Thoracic aorta (tissue), 2 donors: Measurements from ENCODE around the gene SLCO3A1. TPM values are rescaled to one million over a fixed set of nuclear protein-coding genes. Genes with fewer than 3 reads are reported as not detected.

Experiments
- ATAC-seq: fragments of 150-250 bp; one replicate; pipeline ENCODE4 v1.8.0; 2017; ENCODE audit warnings: low read depth; ENCODE audit not compliant: insufficient number of reproducible peaks, low FRiP score
- DNase-seq: peaks from one replicate; pipeline ENCODE4 v3.0.0-alpha.2; 2020; ENCODE audit warnings: low spot score
- H3K27ac ChIP-seq, 2 donors: fragments of 200-600 bp; sonication (generic); 1 replicate in 1 of 2; 2 replicates in 1 of 2; pipeline ENCODE4 v1.5.1; 2016; ENCODE audit warnings: mild to moderate bottlenecking in 2 of 2, moderate library complexity in 2 of 2
- H3K27me3 ChIP-seq: fragments of 200-600 bp; sonication (generic); replicated peaks from 2 replicates; pipeline ENCODE4 v1.6.0; 2016; ENCODE audit warnings: mild to moderate bottlenecking; ENCODE audit not compliant: insufficient read depth
- H3K36me3 ChIP-seq: fragments of 200-600 bp; sonication (generic); one replicate; pipeline ENCODE4 v1.5.1; 2016
- H3K4me1 ChIP-seq, 2 donors: fragments of 200-600 bp; sonication (generic); 1 replicate in 1 of 2; 2 replicates in 1 of 2; pipeline versions ENCODE4 v1.5.1 to v1.6.0; 2016; ENCODE audit warnings: low read depth in 2 of 2, mild to moderate bottlenecking in 1 of 2; ENCODE audit not compliant: control insufficient read depth in 1 of 2
- H3K4me3 ChIP-seq: fragments of 200-600 bp; sonication (generic); 2 replicates; pipeline ENCODE4 v1.5.1; 2016; ENCODE audit warnings: mild to moderate bottlenecking
- H3K9me3 ChIP-seq: fragments of 200-600 bp; sonication (generic); 2 replicates; pipeline ENCODE4 v1.5.1; 2016
- CTCF ChIP-seq: fragments of 200-600 bp; sonication (generic); IDR thresholded peaks from one replicate; pipeline ENCODE4 v1.5.1; 2019; ENCODE audit warnings: antibody characterized with exemption
- total RNA-seq, 2 donors: library from RNA; depleted of rRNA; stranded (reverse); fragments of >200 nt; gene quantifications; one replicate each; pipeline versions ENCODE4 v1.1.0 to v1.2.3, GENCODE V29; 2016

Gene SLCO3A1
- total RNA-seq, 2 donors from 2014 or later, result 16.5 to 39.1 TPM

- H3K4me3 ChIP-seq, result no peak overlapping the region
- H3K4me1 ChIP-seq, result peaks cover 6 to 26% of the 10 kb centered on the region in 2 donors
- no peaks in the 10 kb centered on the region for H3K27me3 ChIP-seq
- ATAC-seq, result no peak
- no peaks in the 10 kb centered on the region for H3K36me3 ChIP-seq
- H3K27ac ChIP-seq, result no peak overlapping the region
- TF ChIP-seq CTCF, result no peak
- no peaks in the 10 kb centered on the region for H3K9me3 ChIP-seq
- no peak for DNase-seq
Observed at GRCh38 chr15:91929509-91929908, 76.0 kb downstream of the SLCO3A1 start.

- no peaks in the 10 kb centered on the region for H3K27me3 ChIP-seq
- H3K27ac ChIP-seq, result no peak overlapping the region
- H3K4me3 ChIP-seq, result no peak overlapping the region
- H3K4me1 ChIP-seq, result peaks cover 6 to 26% of the 10 kb centered on the region in 2 donors
- DNase-seq (no peak), ATAC-seq (no peak)
- no peak for TF ChIP-seq CTCF
- no peaks in the 10 kb centered on the region for H3K9me3 ChIP-seq
- H3K36me3 ChIP-seq, result no peaks in the 10 kb centered on the region
Observed at GRCh38 chr15:91930092-91930491, 76.6 kb downstream of the SLCO3A1 start.

GRCh38 chr15:91936182-91936775 lies 82.8 kb downstream of the SLCO3A1 start:
- ATAC-seq (no peak), DNase-seq (no peak)
- TF ChIP-seq CTCF, result no peak

GRCh38 chr15:91936927-91937326 lies 83.4 kb downstream of the SLCO3A1 start:
- Histone ChIP-seq H3K4me3 (peak overlapping the region; percentile 3), H3K36me3 (no peaks in the 10 kb centered on the region), H3K27me3 (no peaks in the 10 kb centered on the region), H3K4me1 (peaks cover 12 to 48% of the 10 kb centered on the region in 2 donors), H3K9me3 (no peaks in the 10 kb centered on the region), H3K27ac (peak overlapping the region; percentile 12 to 18)
- TF ChIP-seq CTCF, result no peak
- DNase-seq (no peak), ATAC-seq (no peak)

More at GRCh38 chr15:91936182-91936775, 82.8 kb downstream of the SLCO3A1 start:
- peak overlapping the region; percentile 3 for H3K4me3 ChIP-seq
- H3K4me1 ChIP-seq, result peaks cover 12 to 47% of the 10 kb centered on the region in 2 donors
- peak overlapping the region in 1 of 2 donors; percentile 12 for H3K27ac ChIP-seq
- no peaks in the 10 kb centered on the region for H3K27me3 ChIP-seq
- no peaks in the 10 kb centered on the region for H3K9me3 ChIP-seq
- no peaks in the 10 kb centered on the region for H3K36me3 ChIP-seq

GRCh38 chr15:91938136-91938535 lies 84.6 kb downstream of the SLCO3A1 start:
- DNase-seq (no peak), ATAC-seq (no peak)
- no peak for TF ChIP-seq CTCF
- H3K27ac ChIP-seq, result no peak overlapping the region
- H3K4me3 ChIP-seq, result no peak overlapping the region
- no peaks in the 10 kb centered on the region for H3K27me3 ChIP-seq
- peaks cover 16 to 58% of the 10 kb centered on the region in 2 donors for H3K4me1 ChIP-seq
- no peaks in the 10 kb centered on the region for H3K36me3 ChIP-seq
- H3K9me3 ChIP-seq, result no peaks in the 10 kb centered on the region
